Measurements from ENCODE around the gene MC1R.

The MC1R gene

DNA sequence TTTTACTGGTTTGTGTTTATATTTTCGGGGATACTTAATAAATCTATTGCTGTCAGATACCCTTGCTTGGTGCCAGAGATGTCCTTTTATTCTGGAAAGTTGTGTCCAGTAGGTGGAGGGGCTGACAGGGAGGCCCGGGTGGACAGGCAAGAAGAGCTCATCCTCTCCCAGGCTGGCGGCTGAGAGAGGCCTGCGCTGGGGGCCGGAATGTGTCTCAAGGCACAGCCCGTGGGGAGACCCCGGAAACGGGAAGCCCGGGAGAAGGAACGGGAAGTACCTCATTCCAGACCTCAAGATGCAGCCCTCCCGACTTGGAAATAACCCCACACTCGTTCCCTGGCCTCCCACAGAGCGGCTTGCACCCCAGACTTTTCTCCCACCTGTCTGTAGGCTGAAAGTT, 17.4 kb downstream of the MC1R start:
- no peaks in the 10 kb centered on the region for H3K9me3 ChIP-seq (ENCODE audit: control insufficient read depth, low read length)
- 90 to 91% methylated on average over 13 of the region's 13 CpGs for whole genome bisulfite sequencing, 2 experiments
- no peaks in the 10 kb centered on the region for H3K4me1 ChIP-seq (ENCODE audit: control insufficient read depth, insufficient read depth, low read length)
- H3K27me3 ChIP-seq (ENCODE audit: control insufficient read depth, insufficient read depth, low read length, poor library complexity, severe bottlenecking): no peaks in the 10 kb centered on the region
- no peak overlapping the region for H3K4me3 ChIP-seq (ENCODE audit: insufficient read depth, low read depth, low read length)
- H3K27ac ChIP-seq (ENCODE audit: insufficient read depth, low read depth, low read length, poor library complexity, severe bottlenecking): no peak overlapping the region
- H3K36me3 ChIP-seq (ENCODE audit: control insufficient read depth, insufficient read depth, low read length): peaks cover 26% of the 10 kb centered on the region

DNA sequence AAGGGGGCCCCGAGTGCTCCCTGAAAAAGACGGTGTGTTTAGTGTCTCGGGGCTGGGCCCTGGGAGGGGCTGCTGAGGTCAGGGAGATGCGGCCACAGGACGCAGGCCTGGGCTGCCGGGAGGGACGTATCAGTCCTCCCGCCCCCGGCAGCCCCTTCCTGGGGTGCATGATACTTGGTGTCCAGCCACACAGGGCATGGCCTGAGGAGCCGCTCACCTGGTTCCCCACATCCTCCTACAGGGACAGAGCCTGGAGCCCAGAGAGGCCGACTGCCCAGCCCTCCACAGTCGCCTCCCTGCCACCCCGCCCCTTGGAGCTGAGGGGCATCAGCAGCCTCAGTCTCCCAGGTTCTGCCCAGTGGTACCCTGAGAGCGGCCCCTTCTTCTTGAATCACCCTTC, 17.8 kb downstream of the MC1R start:
- Histone ChIP-seq H3K27ac (ENCODE audit: insufficient read depth, low read depth, low read length, poor library complexity, severe bottlenecking) (no peak overlapping the region), H3K27me3 (ENCODE audit: control insufficient read depth, insufficient read depth, low read length, poor library complexity, severe bottlenecking) (no peaks in the 10 kb centered on the region), H3K9me3 (ENCODE audit: control insufficient read depth, low read length) (no peaks in the 10 kb centered on the region), H3K4me1 (ENCODE audit: control insufficient read depth, insufficient read depth, low read length) (no peaks in the 10 kb centered on the region), H3K4me3 (ENCODE audit: insufficient read depth, low read depth, low read length) (no peak overlapping the region), H3K36me3 (ENCODE audit: control insufficient read depth, insufficient read depth, low read length) (peaks cover 26% of the 10 kb centered on the region)
- 95 to 96% methylated on average over 14 of the region's 14 CpGs for WGBS, 2 experiments

DNA sequence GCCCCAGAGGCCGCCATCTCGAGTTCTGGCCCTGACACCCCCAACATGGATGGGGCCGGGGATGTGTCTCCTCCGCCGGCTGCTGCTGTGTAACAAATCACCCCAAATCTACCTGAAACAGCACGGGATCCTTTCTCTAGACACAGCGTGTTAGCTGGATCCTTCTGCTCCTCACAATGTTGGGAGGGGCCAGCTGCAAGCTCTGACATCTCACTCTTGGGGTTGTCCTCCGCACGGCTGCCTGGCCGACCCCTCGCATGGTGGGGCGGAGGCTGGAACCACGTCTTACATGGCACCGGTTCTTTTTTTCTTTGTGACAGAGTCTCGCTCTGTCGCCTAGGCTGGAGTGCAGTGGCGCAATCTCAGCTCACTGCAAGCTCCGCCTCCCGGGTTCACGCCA, 18.3 kb downstream of the MC1R start:
- Histone ChIP-seq H3K27ac (ENCODE audit: insufficient read depth, low read depth, low read length, poor library complexity, severe bottlenecking) (no peak overlapping the region), H3K4me3 (ENCODE audit: insufficient read depth, low read depth, low read length) (no peak overlapping the region), H3K4me1 (ENCODE audit: control insufficient read depth, insufficient read depth, low read length) (no peaks in the 10 kb centered on the region), H3K36me3 (ENCODE audit: control insufficient read depth, insufficient read depth, low read length) (peaks cover 24% of the 10 kb centered on the region), H3K27me3 (ENCODE audit: control insufficient read depth, insufficient read depth, low read length, poor library complexity, severe bottlenecking) (no peaks in the 10 kb centered on the region), H3K9me3 (ENCODE audit: control insufficient read depth, low read length) (no peaks in the 10 kb centered on the region)
- 95 to 96% methylated on average over 20 of the region's 20 CpGs for WGBS, 2 experiments

DNA sequence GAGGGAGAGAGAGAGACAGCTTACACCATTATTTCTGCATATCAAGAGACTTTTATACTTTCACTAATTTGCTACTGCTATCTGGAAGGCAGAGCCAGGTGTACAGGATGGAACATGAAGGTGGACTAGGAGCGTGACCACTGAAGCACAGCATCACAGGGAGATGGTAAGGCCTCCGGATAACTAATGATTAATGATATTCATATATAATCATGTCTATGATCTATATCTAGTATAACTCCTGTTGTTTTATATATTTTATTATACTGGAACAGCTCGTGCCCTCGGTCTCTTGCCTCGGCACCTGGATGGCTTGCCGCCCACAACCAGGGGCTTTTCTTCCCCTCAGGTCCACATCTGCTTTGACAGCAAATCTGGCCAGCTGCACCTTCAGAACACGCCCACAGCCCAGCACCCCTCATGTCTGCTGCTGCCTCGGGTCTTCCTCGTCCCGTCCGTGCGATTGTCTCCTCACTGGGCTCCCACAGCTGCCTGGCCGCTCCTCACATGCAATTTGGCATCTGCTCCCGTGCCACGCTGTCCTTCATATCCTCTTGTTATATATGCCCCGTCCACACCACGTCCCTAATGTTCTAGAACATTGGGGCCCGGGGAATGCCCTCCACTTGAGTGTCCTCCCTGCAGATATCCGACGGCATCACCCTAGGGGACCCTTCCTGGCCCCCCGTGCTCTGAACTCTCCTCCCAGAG, 19.7 kb downstream of the MC1R start:
- H3K4me1 ChIP-seq (ENCODE audit: control insufficient read depth, insufficient read depth, low read length): no peaks in the 10 kb centered on the region

DNA sequence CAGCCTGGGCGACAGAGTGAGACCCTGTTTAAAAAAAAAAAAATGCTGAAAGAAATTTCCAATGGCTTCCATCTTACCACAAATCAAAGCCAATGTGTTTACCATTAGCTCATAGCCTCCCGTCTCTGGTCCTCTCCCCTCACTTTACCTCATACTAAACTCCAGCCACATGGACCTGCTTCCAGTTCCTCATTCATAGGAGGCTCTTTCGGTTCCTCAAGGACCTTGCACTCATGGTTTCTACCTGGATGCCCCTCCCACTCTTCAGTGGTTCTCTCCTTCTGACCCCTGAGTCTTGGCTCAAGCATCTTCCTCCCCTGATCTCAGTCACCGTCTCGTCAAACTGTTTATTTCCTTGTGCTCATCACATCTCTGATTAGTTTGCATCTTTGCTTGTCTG, 26.1 kb downstream of the MC1R start:
- no peaks in the 10 kb centered on the region for H3K36me3 ChIP-seq (ENCODE audit: control insufficient read depth, insufficient read depth, low read length)
- WGBS, 2 experiments: 90 to 91% methylated on average over 5 of the region's 5 CpGs
- H3K9me3 ChIP-seq (ENCODE audit: control insufficient read depth, low read length): no peaks in the 10 kb centered on the region
- no peak overlapping the region for H3K4me3 ChIP-seq (ENCODE audit: insufficient read depth, low read depth, low read length)
- H3K27ac ChIP-seq (ENCODE audit: insufficient read depth, low read depth, low read length, poor library complexity, severe bottlenecking): no peak overlapping the region
- H3K4me1 ChIP-seq (ENCODE audit: control insufficient read depth, insufficient read depth, low read length): no peaks in the 10 kb centered on the region
- H3K27me3 ChIP-seq (ENCODE audit: control insufficient read depth, insufficient read depth, low read length, poor library complexity, severe bottlenecking): peaks cover 42% of the 10 kb centered on the region

More for the DNA sequence above, 19.7 kb downstream of the MC1R start:
- H3K4me3 ChIP-seq (ENCODE audit: insufficient read depth, low read depth, low read length): no peak overlapping the region
- peaks cover 13% of the 10 kb centered on the region for H3K36me3 ChIP-seq (ENCODE audit: control insufficient read depth, insufficient read depth, low read length)
- H3K27ac ChIP-seq (ENCODE audit: insufficient read depth, low read depth, low read length, poor library complexity, severe bottlenecking): no peak overlapping the region
- no peaks in the 10 kb centered on the region for H3K27me3 ChIP-seq (ENCODE audit: control insufficient read depth, insufficient read depth, low read length, poor library complexity, severe bottlenecking)
- no peaks in the 10 kb centered on the region for H3K9me3 ChIP-seq (ENCODE audit: control insufficient read depth, low read length)
- WGBS, 2 experiments: 87 to 90% methylated on average over 19 to 21 of the region's 21 CpGs

DNA sequence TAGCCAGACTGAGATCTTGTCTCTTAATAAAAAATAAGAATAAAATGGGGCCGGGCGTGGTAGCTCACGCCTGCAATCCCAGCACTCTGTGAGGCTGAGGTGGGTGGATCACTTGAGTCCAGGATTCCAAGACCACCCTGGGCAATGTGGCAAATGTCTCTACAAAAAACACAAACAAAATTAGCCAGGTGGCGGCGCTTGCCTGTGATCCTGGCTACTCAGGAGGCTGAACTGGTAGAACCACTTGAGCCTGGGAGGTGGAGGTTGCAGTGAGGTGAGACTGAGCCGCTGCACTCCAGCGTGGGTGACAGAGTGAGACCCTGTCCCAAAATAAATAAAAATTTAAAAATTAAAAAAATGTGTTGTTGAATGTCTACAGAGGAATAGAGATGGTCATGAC, 27.0 kb downstream of the MC1R start:
- H3K27me3 ChIP-seq (ENCODE audit: control insufficient read depth, insufficient read depth, low read length, poor library complexity, severe bottlenecking): peaks cover 42% of the 10 kb centered on the region
- WGBS, 2 experiments: 78% methylated on average over 5 to 7 of the region's 7 CpGs
- no peaks in the 10 kb centered on the region for H3K36me3 ChIP-seq (ENCODE audit: control insufficient read depth, insufficient read depth, low read length)
- no peaks in the 10 kb centered on the region for H3K9me3 ChIP-seq (ENCODE audit: control insufficient read depth, low read length)
- H3K4me1 ChIP-seq (ENCODE audit: control insufficient read depth, insufficient read depth, low read length): no peaks in the 10 kb centered on the region
- no peak overlapping the region for H3K4me3 ChIP-seq (ENCODE audit: insufficient read depth, low read depth, low read length)
- no peak overlapping the region for H3K27ac ChIP-seq (ENCODE audit: insufficient read depth, low read depth, low read length, poor library complexity, severe bottlenecking)

DNA sequence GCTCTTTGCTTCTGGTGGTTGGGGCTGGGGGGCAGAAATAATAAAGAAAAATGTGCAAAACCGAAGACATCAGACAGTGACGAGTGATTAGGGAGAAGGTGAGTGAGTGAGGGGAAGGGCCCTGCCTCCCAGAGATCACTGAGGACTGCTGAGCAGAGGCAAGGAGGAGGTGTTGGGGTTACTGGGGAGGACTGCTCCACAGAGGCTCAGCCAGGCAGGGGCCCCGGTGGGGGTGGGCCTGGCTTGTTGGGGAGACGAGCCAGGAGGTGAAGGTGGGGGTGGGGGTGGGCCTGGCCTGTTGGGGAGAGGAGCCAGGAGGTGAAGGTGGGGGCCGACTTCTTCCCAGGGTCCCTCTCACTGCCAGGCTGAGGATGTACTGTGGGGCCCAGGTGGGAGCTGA, 27.9 kb downstream of the MC1R start:
- Histone ChIP-seq H3K4me1 (ENCODE audit: control insufficient read depth, insufficient read depth, low read length) (no peaks in the 10 kb centered on the region), H3K36me3 (ENCODE audit: control insufficient read depth, insufficient read depth, low read length) (no peaks in the 10 kb centered on the region), H3K27me3 (ENCODE audit: control insufficient read depth, insufficient read depth, low read length, poor library complexity, severe bottlenecking) (peaks cover 42% of the 10 kb centered on the region), H3K9me3 (ENCODE audit: control insufficient read depth, low read length) (no peaks in the 10 kb centered on the region), H3K27ac (ENCODE audit: insufficient read depth, low read depth, low read length, poor library complexity, severe bottlenecking) (no peak overlapping the region), H3K4me3 (ENCODE audit: insufficient read depth, low read depth, low read length) (no peak overlapping the region)
- WGBS, 2 experiments: 88 to 90% methylated on average over 5 of the region's 5 CpGs

DNA sequence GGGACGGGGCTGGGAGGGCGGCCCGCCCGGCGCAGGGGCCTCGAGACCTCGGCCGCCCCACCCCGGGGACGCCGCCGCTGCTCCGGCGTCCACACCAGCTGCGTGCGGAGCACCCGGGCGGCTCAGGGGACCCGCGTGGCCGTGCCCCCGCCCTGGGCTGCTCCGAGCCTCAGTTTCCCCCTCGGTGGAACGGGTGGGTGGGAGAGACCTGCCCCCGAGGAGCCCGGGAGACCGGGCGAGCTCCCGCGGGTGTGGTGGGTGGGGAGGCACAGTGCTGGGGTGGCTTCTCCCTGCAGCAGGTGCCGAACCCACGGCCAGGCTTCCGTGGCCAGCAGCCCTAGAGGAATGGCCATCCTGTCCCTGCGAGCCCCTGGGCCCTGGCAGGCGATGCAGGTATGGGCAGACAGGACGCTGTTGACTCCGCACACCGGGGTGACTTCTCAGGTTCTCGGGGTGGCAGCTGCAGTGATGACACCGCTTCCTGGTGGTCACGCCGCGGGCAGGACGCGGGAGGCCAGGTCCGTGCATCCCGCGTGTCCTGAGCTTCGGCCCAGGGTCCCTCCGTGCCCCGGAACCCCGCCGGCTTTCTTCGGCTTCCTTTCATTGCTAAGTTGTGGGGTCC, 30.6 kb downstream of the MC1R start:
- Histone ChIP-seq H3K36me3 (ENCODE audit: control insufficient read depth, insufficient read depth, low read length) (no peaks in the 10 kb centered on the region), H3K4me1 (ENCODE audit: control insufficient read depth, insufficient read depth, low read length) (no peaks in the 10 kb centered on the region), H3K9me3 (ENCODE audit: control insufficient read depth, low read length) (no peaks in the 10 kb centered on the region), H3K27me3 (ENCODE audit: control insufficient read depth, insufficient read depth, low read length, poor library complexity, severe bottlenecking) (peaks cover 42% of the 10 kb centered on the region), H3K4me3 (ENCODE audit: insufficient read depth, low read depth, low read length) (peak overlapping the region; percentile 66), H3K27ac (ENCODE audit: insufficient read depth, low read depth, low read length, poor library complexity, severe bottlenecking) (no peak overlapping the region)
- 29% methylated on average over 55 of the region's 55 CpGs for WGBS, 2 experiments

DNA sequence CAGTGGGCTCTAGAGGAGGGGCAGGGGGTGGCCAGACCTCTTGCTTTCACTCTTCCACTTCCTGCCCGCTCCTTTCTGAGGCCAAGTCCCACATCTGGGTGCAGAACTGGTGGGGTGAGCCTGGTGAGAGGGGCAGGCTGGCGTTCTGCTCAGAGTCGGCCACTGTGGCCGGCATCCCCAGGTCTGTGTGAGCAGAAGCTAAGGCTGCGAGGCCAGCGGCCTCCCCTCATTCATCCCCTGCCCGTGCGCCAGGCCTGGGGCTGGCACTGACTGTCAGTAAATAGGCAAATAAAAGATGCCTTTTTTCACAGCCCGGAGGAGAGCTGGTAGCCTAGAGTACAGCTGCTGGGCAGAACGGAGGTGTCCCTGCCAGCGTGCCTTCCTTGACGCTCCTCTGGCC, 31.1 kb downstream of the MC1R start:
- peaks cover 41% of the 10 kb centered on the region for H3K27me3 ChIP-seq (ENCODE audit: control insufficient read depth, insufficient read depth, low read length, poor library complexity, severe bottlenecking)
- H3K4me1 ChIP-seq (ENCODE audit: control insufficient read depth, insufficient read depth, low read length): no peaks in the 10 kb centered on the region
- no peak overlapping the region for H3K27ac ChIP-seq (ENCODE audit: insufficient read depth, low read depth, low read length, poor library complexity, severe bottlenecking)
- H3K36me3 ChIP-seq (ENCODE audit: control insufficient read depth, insufficient read depth, low read length): no peaks in the 10 kb centered on the region
- no peaks in the 10 kb centered on the region for H3K9me3 ChIP-seq (ENCODE audit: control insufficient read depth, low read length)
- peak overlapping the region; percentile 66 for H3K4me3 ChIP-seq (ENCODE audit: insufficient read depth, low read depth, low read length)
- 91 to 92% methylated on average over 12 of the region's 12 CpGs for WGBS, 2 experiments

DNA sequence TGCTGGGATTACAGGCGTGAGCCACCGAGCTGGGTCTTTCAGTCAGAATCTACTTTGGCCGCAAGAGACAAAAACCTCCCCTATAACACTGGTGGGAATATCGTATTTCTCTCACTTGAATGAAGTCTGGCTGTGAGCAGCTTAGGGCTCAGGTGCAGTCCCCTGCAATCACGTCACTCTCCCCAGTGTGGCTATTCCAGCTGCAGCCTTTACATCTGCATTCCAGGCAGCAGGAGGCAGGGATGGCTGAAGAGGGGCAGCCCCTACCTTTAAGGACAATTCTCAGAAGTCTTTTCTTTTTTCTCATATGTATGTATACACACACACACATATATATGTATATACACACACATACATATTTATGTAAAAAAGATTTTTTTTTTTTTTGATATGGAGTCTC, 32.8 kb downstream of the MC1R start:
- Histone ChIP-seq H3K4me1 (ENCODE audit: control insufficient read depth, insufficient read depth, low read length) (no peaks in the 10 kb centered on the region), H3K9me3 (ENCODE audit: control insufficient read depth, low read length) (no peaks in the 10 kb centered on the region), H3K27ac (ENCODE audit: insufficient read depth, low read depth, low read length, poor library complexity, severe bottlenecking) (no peak overlapping the region), H3K4me3 (ENCODE audit: insufficient read depth, low read depth, low read length) (no peak overlapping the region), H3K27me3 (ENCODE audit: control insufficient read depth, insufficient read depth, low read length, poor library complexity, severe bottlenecking) (peaks cover 25% of the 10 kb centered on the region), H3K36me3 (ENCODE audit: control insufficient read depth, insufficient read depth, low read length) (no peaks in the 10 kb centered on the region)
- 82 to 87% methylated on average over 5 of the region's 5 CpGs for WGBS, 2 experiments

All from ectodermal cell (in vitro differentiated cells).